Measurements from ENCODE around the gene MAN2A1. TPM values are rescaled to one million over a fixed set of nuclear protein-coding genes. Genes with fewer than 3 reads are reported as not detected.

The MAN2A1 gene
- total RNA-seq, 1 experiment from 2014 or later: 128 TPM

- ChIA-PET CTCF (no interaction called here), POLR2A (ENCODE audit: low non-redundant PET) (no interaction called here)
- Histone ChIP-seq H3K9me3 (ENCODE audit: low read depth, low read length, poor library complexity, severe bottlenecking) (no peaks in the 10 kb centered on the region), H3K4me1 (ENCODE audit: insufficient read depth, low read length, poor library complexity, severe bottlenecking) (peaks cover 78% of the 10 kb centered on the region), H3K27ac (ENCODE audit: low read depth, low read length, poor library complexity, severe bottlenecking) (no peak overlapping the region), H3K27me3 (replicated peaks; ENCODE audit: insufficient read depth, low read depth, low read length, poor library complexity) (no peaks in the 10 kb centered on the region), H3K4me3 (ENCODE audit: low read depth, low read length, poor library complexity, severe bottlenecking) (no peak overlapping the region), H3K36me3 (ENCODE audit: insufficient read depth, low read length, poor library complexity, severe bottlenecking) (peaks cover 22% of the 10 kb centered on the region)
- no TSS peak for BruUV-seq (replicated peaks)
- no peak for DNase-seq (ENCODE audit: low spot score)
- TF ChIP-seq EZH2 (IDR thresholded peaks at IDR 0.05; ENCODE audit: borderline replicate concordance, low read depth, low read length, poor library complexity, severe bottlenecking) (no peak), CTCF (conservative IDR thresholded peaks at IDR 0.05; ENCODE audit: low read depth, low read length) (no peak)
- intact Hi-C loops (cut with micrococcal nuclease; ENCODE audit: unreplicated experiment): no loop called here
These were observed 11.5 kb downstream of the MAN2A1 start for GRCh38 chr5:109701252-109701651.

DNA sequence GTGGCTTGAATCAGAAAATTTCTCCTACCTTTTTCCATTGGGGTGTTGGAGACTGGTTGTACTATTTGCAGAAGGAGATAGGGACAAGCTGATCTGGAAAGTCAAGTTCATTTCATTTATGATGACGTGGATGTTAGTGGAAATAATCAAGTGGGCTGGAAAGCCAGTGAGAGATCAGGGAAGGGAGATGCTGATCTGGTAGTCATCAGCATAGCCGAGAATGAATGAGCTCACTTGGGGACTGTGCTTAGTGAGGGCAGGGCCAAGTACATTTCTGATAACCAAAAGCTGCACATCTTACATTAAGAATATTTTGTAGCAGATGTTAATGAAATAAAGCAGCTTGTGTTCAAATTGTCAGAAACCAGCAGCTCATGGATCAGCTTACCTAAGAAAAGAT is 12.1 kb downstream of the MAN2A1 start:
- Histone ChIP-seq H3K9me3 (ENCODE audit: low read depth, low read length, poor library complexity, severe bottlenecking) (no peaks in the 10 kb centered on the region), H3K4me3 (ENCODE audit: low read depth, low read length, poor library complexity, severe bottlenecking) (no peak overlapping the region), H3K36me3 (ENCODE audit: insufficient read depth, low read length, poor library complexity, severe bottlenecking) (peaks cover 22% of the 10 kb centered on the region), H3K4me1 (ENCODE audit: insufficient read depth, low read length, poor library complexity, severe bottlenecking) (peaks cover 72% of the 10 kb centered on the region), H3K27me3 (replicated peaks; ENCODE audit: insufficient read depth, low read depth, low read length, poor library complexity) (no peaks in the 10 kb centered on the region), H3K27ac (ENCODE audit: low read depth, low read length, poor library complexity, severe bottlenecking) (no peak overlapping the region)
- no peak for DNase-seq (ENCODE audit: low spot score)
- TF ChIP-seq EZH2 (IDR thresholded peaks at IDR 0.05; ENCODE audit: borderline replicate concordance, low read depth, low read length, poor library complexity, severe bottlenecking): no peak
- no peak for TF ChIP-seq CTCF (conservative IDR thresholded peaks at IDR 0.05; ENCODE audit: low read depth, low read length)
- no TSS peak for BruUV-seq (replicated peaks)
- POLR2A ChIA-PET (ENCODE audit: low non-redundant PET): interaction anchor here (0.7 kb wide), 1 partner anchor 1100 kb away, joined by 4 read pairs; no protein-coding TSS in a partner anchor
- intact Hi-C loops (cut with micrococcal nuclease; ENCODE audit: unreplicated experiment): no loop called here
- CTCF ChIA-PET: no interaction called here

DNA sequence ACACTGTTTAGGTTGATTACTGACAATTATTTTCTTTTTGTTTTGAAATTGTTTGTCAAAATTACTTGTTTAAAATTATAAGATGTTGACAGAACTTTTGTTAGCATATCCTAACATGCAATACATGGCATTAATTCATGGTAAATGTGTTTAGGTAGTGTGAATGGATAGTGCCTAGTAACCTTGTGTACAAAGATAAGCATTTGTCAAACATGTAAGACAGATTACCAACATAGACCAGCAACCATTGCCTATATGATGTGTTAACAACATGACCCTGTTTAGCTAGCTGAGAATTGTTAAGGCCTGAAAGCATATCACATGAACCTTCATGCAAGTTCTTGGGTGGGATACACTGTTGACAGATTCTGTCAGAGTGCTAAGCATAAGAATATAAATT is 13.4 kb downstream of the MAN2A1 start:
- H3K27ac ChIP-seq (ENCODE audit: low read depth, low read length, poor library complexity, severe bottlenecking): no peak overlapping the region
- intact Hi-C loops (cut with micrococcal nuclease; ENCODE audit: unreplicated experiment): no loop called here
- peaks cover 22% of the 10 kb centered on the region for H3K36me3 ChIP-seq (ENCODE audit: insufficient read depth, low read length, poor library complexity, severe bottlenecking)
- BruUV-seq (replicated peaks): no TSS peak
- TF ChIP-seq EZH2 (IDR thresholded peaks at IDR 0.05; ENCODE audit: borderline replicate concordance, low read depth, low read length, poor library complexity, severe bottlenecking) (no peak), CTCF (conservative IDR thresholded peaks at IDR 0.05; ENCODE audit: low read depth, low read length) (no peak)
- H3K9me3 ChIP-seq (ENCODE audit: low read depth, low read length, poor library complexity, severe bottlenecking): no peaks in the 10 kb centered on the region
- H3K4me1 ChIP-seq (ENCODE audit: insufficient read depth, low read length, poor library complexity, severe bottlenecking): peaks cover 63% of the 10 kb centered on the region
- POLR2A ChIA-PET (ENCODE audit: low non-redundant PET): no interaction called here
- H3K4me3 ChIP-seq (ENCODE audit: low read depth, low read length, poor library complexity, severe bottlenecking): no peak overlapping the region
- no peak for DNase-seq (ENCODE audit: low spot score)
- CTCF ChIA-PET: no interaction called here
- H3K27me3 ChIP-seq (replicated peaks; ENCODE audit: insufficient read depth, low read depth, low read length, poor library complexity): no peaks in the 10 kb centered on the region
